ENCODE results near the gene PLTP.

The PLTP gene

GRCh38 chr20:45920462-45921336 lies 8.7 kb upstream of the PLTP start:
- Mint-ChIP-seq H3K4me3 (no peak overlapping the region), H3K36me3 (ENCODE audit: insufficient read depth) (no peaks in the 10 kb centered on the region), H3K27ac (no peak overlapping the region), H3K4me1 (ENCODE audit: low read depth in 2 of 2) (no peaks in the 10 kb centered on the region), H3K27me3 (peaks cover 29 to 64% of the 10 kb centered on the region in 2 donors), H3K9me3 (no peaks in the 10 kb centered on the region)
- no peak for DNase-seq
- no peak for ATAC-seq (replicated peaks)

- DNase-seq (no peak), ATAC-seq (replicated peaks) (no peak)
- Mint-ChIP-seq H3K4me1 (ENCODE audit: low read depth in 2 of 2) (no peaks in the 10 kb centered on the region), H3K4me3 (no peak overlapping the region), H3K27me3 (peaks cover 29 to 72% of the 10 kb centered on the region in 2 donors), H3K36me3 (ENCODE audit: insufficient read depth) (no peaks in the 10 kb centered on the region), H3K27ac (no peak overlapping the region), H3K9me3 (no peaks in the 10 kb centered on the region)
Observed at GRCh38 chr20:45919542-45920399, 7.8 kb upstream of the PLTP start.

DNA sequence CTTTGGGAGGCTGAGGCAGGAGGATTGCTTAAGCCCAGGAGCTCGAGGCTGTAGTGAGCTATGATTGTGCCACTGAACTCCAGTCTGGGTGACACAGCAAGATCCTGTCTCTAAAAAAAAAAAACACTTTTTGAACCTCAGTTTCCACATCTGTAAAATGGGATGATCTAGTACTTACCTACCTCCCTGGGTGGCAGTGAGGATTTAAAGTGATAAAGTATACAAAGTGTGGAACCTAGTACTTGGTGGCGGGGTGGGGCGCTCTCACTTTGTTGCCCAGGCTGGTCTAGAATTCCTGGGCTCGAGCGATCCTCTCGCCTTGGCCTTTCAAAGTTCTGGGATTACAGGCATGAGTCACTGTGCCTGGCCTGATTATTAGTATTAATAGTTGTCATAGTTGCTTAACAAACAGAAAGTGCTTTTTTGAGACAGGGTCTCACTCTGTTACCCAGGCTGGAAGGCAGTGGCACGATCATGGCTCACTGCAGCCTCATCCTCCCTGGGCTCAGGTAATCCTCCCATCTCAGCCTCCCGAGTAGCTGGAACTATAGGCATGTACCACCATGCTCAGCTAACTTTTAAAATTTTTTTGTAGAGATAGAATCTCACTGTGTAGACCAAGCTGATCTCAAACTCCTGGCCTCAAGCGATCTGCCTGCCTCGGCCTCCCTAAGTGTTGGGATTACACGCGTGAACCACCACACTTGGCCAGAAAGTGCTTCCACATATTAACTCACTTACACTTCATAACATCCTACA lies 7.0 kb upstream of the PLTP start:
- Mint-ChIP-seq H3K36me3 (ENCODE audit: insufficient read depth) (no peaks in the 10 kb centered on the region), H3K27ac (no peak overlapping the region), H3K4me1 (ENCODE audit: low read depth in 2 of 2) (no peaks in the 10 kb centered on the region), H3K27me3 (peaks cover 29 to 72% of the 10 kb centered on the region in 2 donors), H3K9me3 (no peaks in the 10 kb centered on the region), H3K4me3 (no peak overlapping the region)
- ATAC-seq (replicated peaks) (no peak), DNase-seq (no peak)

GRCh38 chr20:45918182-45918737 lies 6.3 kb upstream of the PLTP start:
- no peaks in the 10 kb centered on the region for H3K9me3 Mint-ChIP-seq
- ATAC-seq (replicated peaks): no peak
- H3K27me3 Mint-ChIP-seq: peaks cover 29 to 72% of the 10 kb centered on the region in 2 donors
- no peaks in the 10 kb centered on the region for H3K4me1 Mint-ChIP-seq (ENCODE audit: low read depth in 2 of 2)
- H3K36me3 Mint-ChIP-seq (ENCODE audit: insufficient read depth): no peaks in the 10 kb centered on the region
- H3K4me3 Mint-ChIP-seq: no peak overlapping the region
- no peak for DNase-seq
- no peak overlapping the region for H3K27ac Mint-ChIP-seq

DNA sequence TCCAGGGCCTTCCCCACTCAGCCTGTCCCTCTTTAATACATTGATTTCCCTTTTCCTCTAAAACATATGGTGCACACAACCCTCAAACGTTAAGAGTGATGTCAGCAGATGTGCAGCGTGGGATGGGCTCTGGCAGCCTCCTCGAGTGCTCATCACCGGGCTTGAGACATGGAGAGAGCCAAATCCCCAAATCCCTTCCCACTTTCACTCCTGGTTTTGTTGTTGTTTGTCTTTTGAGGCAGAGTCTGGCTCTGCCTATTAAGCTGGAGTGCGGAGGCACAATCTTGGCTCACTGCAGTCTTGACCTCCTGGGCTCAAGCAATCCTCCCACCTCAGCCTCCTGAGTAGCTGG lies 5.8 kb upstream of the PLTP start:
- H3K27ac Mint-ChIP-seq: no peak overlapping the region
- no peaks in the 10 kb centered on the region for H3K36me3 Mint-ChIP-seq (ENCODE audit: insufficient read depth)
- peaks cover 29 to 70% of the 10 kb centered on the region in 2 donors for H3K27me3 Mint-ChIP-seq
- no peak for DNase-seq
- H3K4me1 Mint-ChIP-seq (ENCODE audit: low read depth in 2 of 2): no peaks in the 10 kb centered on the region
- ATAC-seq (replicated peaks): no peak
- no peaks in the 10 kb centered on the region for H3K9me3 Mint-ChIP-seq
- H3K4me3 Mint-ChIP-seq: no peak overlapping the region

GRCh38 chr20:45913116-45913515 lies 1.2 kb upstream of the PLTP start:
- no peaks in the 10 kb centered on the region for H3K9me3 Mint-ChIP-seq
- H3K4me3 Mint-ChIP-seq: no peak overlapping the region
- DNase-seq (no peak), ATAC-seq (replicated peaks) (no peak)
- no peak overlapping the region for H3K27ac Mint-ChIP-seq
- peaks cover 6 to 29% of the 10 kb centered on the region in 2 donors for H3K27me3 Mint-ChIP-seq
- H3K4me1 Mint-ChIP-seq (ENCODE audit: low read depth in 2 of 2): peaks cover 11 to 16% of the 10 kb centered on the region in 2 donors
- H3K36me3 Mint-ChIP-seq (ENCODE audit: insufficient read depth): peaks cover 6% of the 10 kb centered on the region

GRCh38 chr20:45912344-45912682 lies 358 bp upstream of the PLTP start:
- Mint-ChIP-seq H3K4me3 (peak overlapping the region; percentile 68 to 85), H3K27me3 (peaks cover 0 to 21% of the 10 kb centered on the region in 2 donors), H3K4me1 (ENCODE audit: low read depth in 2 of 2) (peaks cover 11 to 16% of the 10 kb centered on the region in 2 donors), H3K36me3 (ENCODE audit: insufficient read depth) (peaks cover 6% of the 10 kb centered on the region), H3K9me3 (no peaks in the 10 kb centered on the region), H3K27ac (peak overlapping the region in 1 of 2 donors; percentile 41)
- ATAC-seq (replicated peaks) (no peak), DNase-seq (no peak)

DNA sequence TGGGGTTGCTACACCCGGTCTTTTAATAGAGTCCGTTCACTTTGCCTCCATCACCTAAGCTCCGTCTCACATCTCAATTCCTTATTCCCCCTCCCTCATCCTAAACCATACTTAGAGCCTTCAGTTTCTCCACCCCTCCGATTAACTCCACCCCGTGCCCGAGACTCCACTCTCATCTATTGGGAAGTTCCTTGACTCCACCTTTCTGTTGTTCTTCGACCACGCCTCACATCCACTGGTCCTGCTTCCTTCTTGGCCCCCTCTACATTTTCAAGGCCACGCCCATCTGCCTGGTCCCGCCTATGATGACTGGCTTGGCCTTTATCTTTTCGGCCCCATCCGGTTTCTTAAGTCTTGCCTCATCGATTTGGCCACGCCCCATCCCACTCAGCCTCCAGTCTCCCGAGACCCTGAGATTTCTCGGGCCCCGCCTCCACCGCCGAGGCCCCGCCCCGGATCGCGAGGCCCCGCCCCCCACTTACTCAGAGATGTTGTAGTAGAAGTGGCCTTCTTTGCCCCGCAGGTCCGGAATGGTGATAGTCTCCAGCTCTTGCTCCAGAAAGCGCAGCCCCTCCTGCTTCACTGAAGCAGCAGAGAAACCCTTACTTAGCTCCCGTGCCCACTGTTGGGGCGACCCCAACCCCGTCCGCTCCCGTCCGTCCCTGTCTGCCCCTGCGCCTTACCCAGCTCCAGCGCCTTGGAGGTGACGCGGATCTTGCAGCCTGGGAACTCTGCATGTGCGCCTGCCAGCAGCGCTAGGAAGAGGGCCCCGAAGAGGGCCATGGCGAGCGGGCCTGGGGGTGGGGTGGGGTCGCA lies 1.1 kb downstream of the PLTP start:
- Mint-ChIP-seq H3K4me3 (peak overlapping the region; percentile 68 to 85), H3K9me3 (no peaks in the 10 kb centered on the region), H3K4me1 (ENCODE audit: low read depth in 2 of 2) (peaks cover 11 to 16% of the 10 kb centered on the region in 2 donors), H3K27me3 (peaks cover 0 to 9% of the 10 kb centered on the region in 2 donors), H3K36me3 (ENCODE audit: insufficient read depth) (peaks cover 6% of the 10 kb centered on the region), H3K27ac (peak overlapping the region; percentile 33 to 50)
- ATAC-seq (replicated peaks) (peak; percentile 84), DNase-seq (peak; percentile 87 to 92 (median 88))

DNA sequence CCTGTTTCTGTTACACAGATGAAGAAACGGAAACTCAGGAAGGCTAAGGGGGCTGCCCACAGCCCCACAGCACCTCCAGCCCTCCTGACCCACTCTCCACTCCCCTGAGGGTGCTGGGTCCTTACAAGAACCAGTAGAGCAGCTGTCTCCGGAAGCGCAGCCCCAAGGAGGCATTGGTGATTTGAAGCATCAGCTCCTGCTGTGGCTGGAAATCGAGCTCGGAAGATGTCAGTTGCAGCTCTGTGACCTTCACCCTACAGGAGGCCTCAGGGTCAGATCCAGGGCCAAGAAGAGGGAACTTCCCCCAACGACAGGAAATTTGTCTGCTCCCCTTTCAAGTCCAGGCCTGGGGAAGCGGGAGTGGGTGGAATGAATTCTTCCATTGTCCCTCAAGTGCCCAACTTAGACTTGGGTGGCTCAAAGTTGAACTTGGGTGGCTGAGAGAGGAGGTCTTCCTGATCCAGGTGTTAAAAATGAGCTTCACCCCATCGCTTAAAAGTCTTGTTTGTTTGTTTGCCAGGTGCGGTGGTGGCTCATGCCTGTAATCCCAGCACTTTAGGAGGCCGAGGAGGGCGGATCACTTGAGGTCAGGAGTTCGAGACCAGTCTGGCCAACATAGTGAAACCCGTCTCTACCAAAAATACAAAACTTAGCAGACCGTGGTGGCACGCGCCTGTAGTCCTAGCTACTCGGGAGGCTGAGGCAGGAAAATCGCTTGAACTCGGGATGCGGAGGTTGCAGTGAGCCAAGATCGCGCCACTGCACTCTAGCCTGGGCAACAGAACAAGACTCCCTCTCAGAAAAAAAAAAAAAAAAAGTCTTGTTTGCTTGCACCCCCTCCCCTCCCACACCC lies 1.9 kb downstream of the PLTP start:
- Mint-ChIP-seq H3K4me1 (ENCODE audit: low read depth in 2 of 2) (peaks cover 11 to 16% of the 10 kb centered on the region in 2 donors), H3K27ac (peak overlapping the region; percentile 33 to 50)
- no peak for ATAC-seq (replicated peaks)

DNA sequence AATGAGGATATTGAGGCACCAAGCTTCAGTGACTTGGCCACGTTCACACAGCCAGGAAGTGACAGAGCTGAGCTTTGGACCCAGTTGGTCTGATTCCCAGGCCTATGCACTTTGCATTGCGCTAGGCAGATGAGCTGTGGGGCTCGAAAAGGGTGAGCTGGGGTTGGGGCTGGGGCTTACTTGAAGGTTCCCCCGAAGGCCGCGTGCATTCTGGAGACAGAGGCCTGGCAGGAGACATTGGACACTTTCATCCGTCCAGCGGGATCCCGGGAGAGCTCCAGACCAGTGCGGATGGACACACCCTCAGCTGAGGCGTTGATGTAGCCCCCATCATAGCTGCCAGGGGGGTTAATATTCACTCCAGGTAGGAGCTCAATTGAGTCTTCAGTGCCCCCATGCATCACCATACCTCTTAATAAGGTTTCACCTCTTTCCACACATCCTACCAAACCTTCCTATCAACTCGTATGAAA lies 2.6 kb downstream of the PLTP start:
- ATAC-seq (replicated peaks): no peak
- DNase-seq: no peak
- H3K4me3 Mint-ChIP-seq: no peak overlapping the region
- H3K27ac Mint-ChIP-seq: no peak overlapping the region
- no peaks in the 10 kb centered on the region for H3K9me3 Mint-ChIP-seq
- peaks cover 6% of the 10 kb centered on the region for H3K36me3 Mint-ChIP-seq (ENCODE audit: insufficient read depth)
- H3K4me1 Mint-ChIP-seq (ENCODE audit: low read depth in 2 of 2): peaks cover 11 to 16% of the 10 kb centered on the region in 2 donors
- H3K27me3 Mint-ChIP-seq: no peaks in the 10 kb centered on the region

More for the DNA sequence above, 1.9 kb downstream of the PLTP start:
- Mint-ChIP-seq H3K9me3 (no peaks in the 10 kb centered on the region), H3K27me3 (peaks cover 0 to under 1% of the 10 kb centered on the region in 2 donors), H3K4me3 (peak overlapping the region; percentile 68 to 85), H3K36me3 (ENCODE audit: insufficient read depth) (peaks cover 6% of the 10 kb centered on the region)
- DNase-seq: no peak

DNA sequence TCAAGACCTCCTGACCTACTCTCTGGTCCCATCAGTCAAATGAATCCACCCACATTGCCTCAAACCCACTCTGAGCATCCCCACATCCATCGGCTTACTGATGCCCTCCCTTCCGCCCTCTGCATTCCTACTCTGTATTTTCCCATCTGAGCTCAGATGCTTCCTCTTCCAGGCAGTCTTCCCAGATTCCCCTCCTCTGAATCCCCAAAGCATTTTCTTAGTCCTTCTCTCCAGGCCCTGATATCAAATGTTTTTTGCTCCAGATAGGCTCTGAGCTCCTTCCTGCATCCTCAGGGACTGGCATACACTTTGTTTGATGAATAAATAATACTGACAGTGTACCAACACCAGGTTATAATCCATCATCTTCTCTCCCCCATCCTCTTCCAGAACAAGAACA lies 3.9 kb downstream of the PLTP start:
- DNase-seq: no peak
- Mint-ChIP-seq H3K36me3 (ENCODE audit: insufficient read depth) (peaks cover 6% of the 10 kb centered on the region), H3K4me3 (no peak overlapping the region), H3K9me3 (no peaks in the 10 kb centered on the region), H3K27me3 (no peaks in the 10 kb centered on the region), H3K27ac (peak overlapping the region in 1 of 2 donors; percentile 14), H3K4me1 (ENCODE audit: low read depth in 2 of 2) (peaks cover 11 to 16% of the 10 kb centered on the region in 2 donors)
- no peak for ATAC-seq (replicated peaks)

Data from effector memory CD8-positive, alpha-beta T cell (primary cell).